Bronchial epithelial cell (primary cell): ENCODE data around the gene PRIMA1. TPM values are rescaled to one million over a fixed set of nuclear protein-coding genes. Genes with fewer than 3 reads are reported as not detected.

ENCODE experiments used
- DNase-seq: peaks from one replicate; pipeline ENCODE4 v3.0.0-alpha.2; 2010; ENCODE audit warnings: low read depth
- FAIRE-seq: peaks from 2 replicates; lab custom pipeline; 2011; peaks lifted over from hg19 to GRCh38; lab: Jason Lieb, UNC
- H3K27me3 ChIP-seq: 2 replicates; pipeline ENCODE4 v1.5.1; 2011; ENCODE audit warnings: low read length; ENCODE audit not compliant: control insufficient read depth, insufficient read depth
- H3K36me3 ChIP-seq: 2 replicates; pipeline ENCODE4 v1.5.1; 2011; ENCODE audit warnings: low read length; ENCODE audit not compliant: control insufficient read depth, insufficient read depth
- H3K4me3 ChIP-seq: 2 replicates; pipeline ENCODE4 v1.5.1; 2011; ENCODE audit warnings: mild to moderate bottlenecking, low read depth, low read length, control low read depth
- CTCF ChIP-seq: IDR thresholded peaks from 2 replicates; pipeline ENCODE4 v1.5.1; 2011; ENCODE audit warnings: mild to moderate bottlenecking, moderate library complexity, low read length, control low read depth, inconsistent platforms; ENCODE audit not compliant: insufficient read depth, severe bottlenecking
- total RNA-seq: library from RNA; depleted of rRNA; stranded (reverse); fragments of >200 nt; gene quantifications from 2 replicates; pipeline ENCODE4 v1.2.1, GENCODE V29; 2014

Gene PRIMA1
- total RNA-seq, 1 donor from 2014 or later: not detected

- no peak for DNase-seq
- no peak for FAIRE-seq
- TF ChIP-seq CTCF: no peak
- Histone ChIP-seq H3K36me3 (no peaks in the 10 kb centered on the region), H3K4me3 (no peak overlapping the region), H3K27me3 (no peaks in the 10 kb centered on the region)
Observed at GRCh38 chr14:93745603-93746273, 42.5 kb downstream of the PRIMA1 start.

GRCh38 chr14:93744876-93745275 lies 43.4 kb downstream of the PRIMA1 start:
- no peak for FAIRE-seq
- no peak for TF ChIP-seq CTCF
- no peaks in the 10 kb centered on the region for H3K27me3 ChIP-seq
- DNase-seq: no peak
- H3K36me3 ChIP-seq: no peaks in the 10 kb centered on the region
- no peak overlapping the region for H3K4me3 ChIP-seq

- H3K36me3 ChIP-seq: no peaks in the 10 kb centered on the region
- H3K27me3 ChIP-seq: no peaks in the 10 kb centered on the region
- DNase-seq: no peak
- no peak for TF ChIP-seq CTCF
- no peak for FAIRE-seq
- H3K4me3 ChIP-seq: no peak overlapping the region
Observed at GRCh38 chr14:93744176-93744575, 44.1 kb downstream of the PRIMA1 start.

GRCh38 chr14:93743270-93744060 lies 44.8 kb downstream of the PRIMA1 start:
- no peak for FAIRE-seq
- no peak for DNase-seq
- no peaks in the 10 kb centered on the region for H3K27me3 ChIP-seq
- H3K4me3 ChIP-seq: no peak overlapping the region
- TF ChIP-seq CTCF: no peak
- H3K36me3 ChIP-seq: no peaks in the 10 kb centered on the region

GRCh38 chr14:93742761-93743160 lies 45.5 kb downstream of the PRIMA1 start:
- Histone ChIP-seq H3K36me3 (no peaks in the 10 kb centered on the region), H3K4me3 (no peak overlapping the region), H3K27me3 (no peaks in the 10 kb centered on the region)
- FAIRE-seq (no peak), DNase-seq (no peak)
- TF ChIP-seq CTCF: no peak
